Left renal cortex interstitium (tissue), 4 donors: ENCODE results near the gene MAP7D2. TPM values are rescaled to one million over a fixed set of nuclear protein-coding genes. Genes with fewer than 3 reads are reported as not detected.

Experiments used
- DNase-seq, 4 donors: peaks; one replicate each; pipeline ENCODE4 v3.0.0-alpha.2; 2013; ENCODE audit warnings: low read depth in 4 of 4, low spot score in 2 of 4, missing footprints in 1 of 4
- polyA plus RNA-seq, 4 donors: library from polyadenylated mRNA; unstranded; fragments of 120-200 nt; gene quantifications; one replicate each; pipeline ENCODE4 v1.2.1, GENCODE V29; 2013; ENCODE audit not compliant: insufficient read length in 4 of 4

Gene MAP7D2
- polyA plus RNA-seq, 4 donors: 2.4 to 5.1 (median 3.3) TPM

DNA sequence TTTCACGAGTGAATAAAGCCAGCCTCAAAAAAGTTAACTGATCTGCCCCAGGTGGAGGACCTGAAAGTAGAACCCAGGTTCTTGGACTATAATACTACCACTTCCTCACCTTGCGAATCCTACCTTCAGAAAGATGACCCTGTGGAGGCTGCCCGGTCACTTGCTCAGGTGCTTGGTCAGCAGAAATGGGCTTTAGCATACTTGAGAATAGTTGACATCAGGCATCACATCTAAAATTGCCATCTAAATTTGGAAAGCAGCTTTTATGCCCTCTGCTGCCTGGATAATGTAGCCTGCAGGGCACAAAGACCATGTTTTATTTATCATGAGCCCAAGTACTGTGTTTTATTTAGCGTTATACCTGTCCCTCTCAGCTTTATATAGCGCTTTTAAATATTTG lies 128.9 kb downstream of the MAP7D2 start:
- no peak for DNase-seq

DNA sequence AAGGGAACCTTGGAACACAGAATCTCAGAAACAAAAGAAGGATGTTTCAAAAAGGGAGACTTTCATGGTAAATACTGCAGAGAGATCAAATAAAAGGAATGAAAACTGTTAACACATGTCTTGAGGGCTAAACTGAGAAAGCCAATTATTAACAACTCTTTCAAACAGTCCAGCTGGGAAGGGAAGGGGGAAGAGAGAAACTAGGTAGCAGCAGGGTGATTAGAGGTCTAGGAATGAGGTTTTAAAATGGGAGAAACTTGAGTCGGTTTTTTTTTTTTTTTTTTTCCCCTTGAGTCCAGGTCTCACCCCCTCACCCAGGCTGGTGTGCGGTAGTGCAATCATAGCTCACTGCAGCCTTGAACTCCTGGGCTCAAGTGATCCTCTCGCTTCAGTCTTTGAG lies 130.2 kb downstream of the MAP7D2 start:
- DNase-seq: no peak

DNA sequence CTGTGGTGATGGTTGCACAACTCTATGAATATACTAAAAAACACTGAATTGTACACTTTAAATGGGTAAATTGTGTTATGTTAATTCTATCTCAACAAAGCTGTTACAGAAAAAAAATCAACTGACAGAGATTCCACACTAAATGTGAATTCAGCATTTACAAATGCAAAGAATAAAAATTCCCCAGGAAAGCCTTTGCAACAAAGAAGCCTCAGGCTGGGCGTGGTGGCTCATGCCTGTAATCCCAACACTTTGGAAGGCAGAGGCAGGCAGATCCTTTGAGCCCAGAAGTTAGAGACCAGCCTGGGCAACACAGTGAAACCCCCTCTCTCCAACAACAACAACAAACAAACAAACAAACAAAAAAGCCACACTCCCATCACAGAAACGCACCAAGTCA lies 134.8 kb downstream of the MAP7D2 start:
- DNase-seq: no peak

DNA sequence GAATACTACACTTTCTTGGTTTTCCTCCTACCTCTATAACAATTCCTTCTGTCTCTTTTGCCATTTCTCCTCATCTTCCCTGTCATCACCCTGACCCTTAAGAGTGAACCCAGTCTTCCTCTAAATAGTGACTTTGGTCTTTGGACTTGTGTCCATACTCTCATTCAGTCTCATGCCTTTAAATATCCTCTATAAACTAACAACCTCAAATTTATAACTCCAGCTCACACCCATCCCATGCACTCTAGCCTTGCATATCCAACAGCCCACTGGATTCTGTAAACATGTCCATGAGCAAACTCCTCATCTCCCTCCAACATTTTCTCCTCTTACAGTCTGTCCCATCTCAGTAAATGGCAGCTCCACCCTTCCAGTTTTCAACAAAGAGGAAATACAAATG lies 140.9 kb downstream of the MAP7D2 start:
- DNase-seq: no peak

DNA sequence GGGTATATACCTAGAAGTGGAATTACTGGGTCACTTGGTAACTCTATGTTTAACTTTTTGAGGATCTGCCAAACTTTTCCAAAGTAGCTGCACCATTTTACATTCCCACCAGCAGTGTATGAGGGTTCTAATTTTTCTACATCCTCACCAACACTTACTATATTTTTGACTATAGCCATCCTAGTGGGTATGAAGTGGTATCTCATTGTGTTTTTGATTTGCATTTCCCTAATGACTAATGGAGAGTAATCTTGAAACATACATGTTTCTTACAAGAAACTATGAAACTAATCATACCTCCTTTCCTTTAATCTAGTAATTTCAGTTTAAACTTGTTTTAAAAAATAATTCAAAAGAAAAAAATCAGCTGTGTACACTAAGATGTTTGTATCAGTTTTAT lies 143.7 kb downstream of the MAP7D2 start:
- no peak for DNase-seq

DNA sequence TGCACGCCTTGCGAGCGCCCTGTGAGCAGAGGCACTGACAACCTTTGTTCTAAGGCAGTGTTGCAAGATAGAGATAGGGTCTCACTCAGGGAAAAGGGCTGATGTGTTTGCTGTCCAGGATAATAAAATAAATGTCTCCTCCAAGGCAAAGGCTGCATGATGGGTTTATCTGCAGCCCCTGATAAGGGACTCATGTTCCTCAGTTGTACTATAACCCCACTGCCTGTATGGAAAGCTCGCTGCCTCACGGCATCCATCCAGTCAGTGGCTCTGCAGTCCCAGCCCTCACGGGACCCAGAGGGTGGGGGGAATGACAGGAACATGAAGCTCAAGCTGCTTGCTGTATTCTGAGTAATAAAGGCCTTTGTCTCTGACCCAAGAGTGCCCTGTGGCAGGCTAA lies 148.4 kb downstream of the MAP7D2 start:
- DNase-seq: no peak

DNA sequence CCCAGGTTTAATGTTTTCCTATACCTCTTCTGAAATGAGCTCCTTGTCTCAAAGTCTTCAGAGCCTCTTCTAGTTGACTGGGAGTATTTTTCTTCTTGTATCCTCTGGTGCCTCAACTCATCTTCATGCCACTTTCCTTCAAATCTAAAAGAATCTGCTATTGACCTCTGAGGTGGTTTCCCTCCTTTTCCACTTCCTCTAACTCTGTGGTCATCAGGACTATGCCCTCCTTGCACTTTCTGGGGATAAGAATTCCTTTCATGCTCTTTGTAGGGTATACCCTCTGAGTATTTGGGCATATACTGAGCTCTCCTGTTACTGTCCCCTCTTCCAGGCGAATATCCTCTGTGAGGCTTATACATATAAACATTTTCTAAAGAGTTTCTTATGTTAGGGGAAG lies 150.7 kb downstream of the MAP7D2 start:
- no peak for DNase-seq

DNA sequence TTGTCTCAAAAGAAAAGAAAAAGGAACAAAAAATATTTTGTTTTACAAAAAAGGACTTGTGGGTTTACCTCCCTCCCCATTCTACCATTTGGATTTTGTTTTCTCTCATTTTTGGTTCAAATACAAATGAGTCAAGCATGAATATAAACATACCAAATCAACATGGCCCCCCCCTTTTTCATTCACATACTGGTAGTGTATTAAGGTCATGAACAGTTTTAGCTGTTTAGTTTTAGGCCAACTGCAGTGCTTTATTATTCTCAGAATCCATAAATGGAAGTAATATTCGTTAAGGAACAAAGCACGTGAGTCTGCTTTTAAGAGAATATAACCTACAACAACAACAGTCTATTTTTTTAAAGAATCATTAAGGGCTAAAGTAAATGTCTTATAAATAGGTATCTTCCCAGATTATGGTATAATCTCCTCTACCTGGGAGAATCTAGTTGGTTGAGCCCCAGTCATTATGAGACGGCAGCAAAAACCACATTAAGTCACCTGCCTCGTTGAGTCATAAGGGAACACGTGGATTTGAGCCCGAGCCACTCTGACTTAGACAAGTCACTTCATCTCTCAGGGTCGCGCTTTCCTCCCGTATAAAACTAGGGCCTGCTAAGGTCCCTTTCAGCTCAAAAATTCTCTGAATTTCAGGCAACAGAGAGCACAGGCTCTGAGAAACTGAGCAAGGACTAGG lies 152.5 kb downstream of the MAP7D2 start:
- DNase-seq: no peak

DNA sequence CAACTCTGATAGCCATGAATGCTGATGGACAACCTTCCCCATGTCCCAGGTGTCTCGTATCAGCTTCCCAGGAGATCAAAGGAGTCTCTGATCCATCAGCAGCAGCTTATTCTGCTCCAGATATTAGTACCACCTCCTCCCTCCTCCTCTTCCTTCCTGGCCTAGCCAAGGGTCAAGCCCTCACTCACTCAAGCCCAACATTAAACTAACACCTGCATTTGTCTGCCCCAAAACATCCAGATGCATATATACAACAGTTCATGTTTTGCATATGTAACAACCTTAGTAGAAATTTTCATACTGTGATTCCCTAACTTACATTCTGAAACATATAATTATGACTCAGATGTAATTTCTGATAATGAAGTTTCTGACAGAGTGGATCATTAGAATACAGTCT lies 155.8 kb downstream of the MAP7D2 start:
- DNase-seq: no peak

DNA sequence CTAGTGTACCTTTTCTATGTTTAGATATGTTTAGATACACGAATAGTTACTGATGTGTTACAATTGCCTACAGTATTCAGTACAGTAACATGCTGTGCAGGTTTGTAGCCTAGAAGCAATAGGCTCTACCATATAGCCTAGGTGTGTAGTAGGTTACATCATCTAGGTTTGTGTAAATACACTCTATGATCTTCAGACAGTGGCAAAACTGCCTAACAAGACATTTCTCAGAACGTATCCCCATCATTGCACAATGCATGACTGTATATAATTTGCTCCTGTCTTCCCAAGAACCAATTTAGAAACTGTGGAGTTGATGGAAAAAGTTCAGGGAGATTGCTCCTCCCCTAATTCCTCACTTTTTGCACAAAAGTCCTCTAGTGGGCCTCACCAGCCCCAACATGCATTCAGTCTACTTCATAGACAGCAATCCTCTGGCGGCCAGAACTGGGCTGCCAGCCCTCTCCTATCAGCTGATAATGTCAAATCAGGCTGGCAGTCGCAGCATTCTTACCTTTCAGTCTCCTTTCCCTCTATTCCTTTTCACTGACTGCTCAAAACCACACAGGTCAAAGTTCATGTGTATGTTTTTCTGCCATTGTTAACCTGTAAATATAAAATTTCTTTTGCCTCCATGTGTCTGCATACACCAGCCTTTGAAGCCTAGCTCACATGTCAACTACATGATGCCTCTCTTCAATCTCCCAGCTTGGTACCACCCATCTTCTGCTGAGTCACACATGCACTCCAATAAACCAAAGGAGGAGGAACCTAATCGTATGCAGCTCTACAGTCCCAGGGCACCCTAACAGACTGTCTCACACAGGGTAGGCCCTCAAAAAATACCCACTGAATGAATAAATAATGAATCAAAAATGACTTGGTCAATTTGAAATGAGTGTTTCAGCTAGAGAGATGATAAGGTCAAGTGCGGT lies 157.9 kb downstream of the MAP7D2 start:
- DNase-seq: no peak

DNA sequence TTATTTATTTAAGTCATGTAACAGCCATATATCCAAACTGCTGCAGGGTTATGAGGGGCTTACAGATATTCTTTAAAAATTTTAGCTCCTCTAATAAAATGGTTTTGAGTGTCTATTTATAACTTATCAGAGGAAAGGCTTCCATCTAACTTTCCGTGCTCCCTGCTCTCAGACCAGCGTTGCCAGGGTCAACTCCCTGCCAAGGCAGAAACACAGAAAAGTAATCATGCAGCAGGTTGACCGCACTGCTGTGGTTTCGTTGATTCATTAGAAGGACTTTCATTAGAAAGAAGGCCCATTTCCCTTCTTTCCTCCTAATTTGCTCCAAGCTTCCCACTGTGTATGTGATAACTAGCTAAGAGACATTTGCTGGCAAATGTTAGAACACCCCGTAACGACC lies 159.8 kb downstream of the MAP7D2 start:
- DNase-seq: no peak

Other genes starting within 250 kb of the MAP7D2 start
- 10 to 100 TPM; 36.6 to 44.0 (median 36.9) TPM for gene SH3KBP1, start 229.3 kb downstream of the MAP7D2 start, polyA plus RNA-seq
- 10 to 100 TPM; 10.1 to 16.0 (median 13.0) TPM for gene BCLAF3, start 125.8 kb downstream of the MAP7D2 start, polyA plus RNA-seq
- 100 to 1,000 TPM in 3 of 4 donors, 10 to 100 TPM in 1; 92.7 to 107 (median 103) TPM for gene EIF1AX, start 24.9 kb upstream of the MAP7D2 start, polyA plus RNA-seq
- gene RPS6KA3, start 150.0 kb upstream of the MAP7D2 start, polyA plus RNA-seq: 10 to 100 TPM; 26.2 to 32.6 (median 30.2) TPM